MM.1S (cell line): ENCODE measurements around the gene TNFRSF8.
"Not testable (repeated sequence)": the region's sequence is repeated elsewhere in the genome, so short reads cannot be mapped to it uniquely, and the experiment has no call there.

ENCODE experiments used
- DNase-seq: peaks from one replicate; pipeline ENCODE4 v3.0.0-alpha.2; 2015
- H2AFZ ChIP-seq: fragments of 300-600 bp; sonication (generic); 2 replicates; pipeline ENCODE4 v1.6.0; 2016; ENCODE audit warnings: antibody characterized with exemption, low read length
- H3F3A ChIP-seq: fragments of 300-600 bp; sonication (generic); 2 replicates; pipeline ENCODE4 v1.6.1; 2016; ENCODE audit warnings: mild to moderate bottlenecking, antibody characterized with exemption, low read length, moderate library complexity, mixed read lengths; ENCODE audit not compliant: insufficient read depth
- H3K27ac ChIP-seq: fragments of 300-600 bp; sonication (generic); 2 replicates; pipeline ENCODE4 v1.5.1; 2016; ENCODE audit warnings: mild to moderate bottlenecking, low read length
- H3K27me3 ChIP-seq: fragments of 300-600 bp; sonication (generic); replicated peaks from 2 replicates; pipeline ENCODE4 v1.6.0; 2016; ENCODE audit warnings: low read length; ENCODE audit not compliant: insufficient read depth
- H3K36me3 ChIP-seq: fragments of 300-600 bp; sonication (generic); replicated peaks from 2 replicates; pipeline ENCODE4 v1.6.1; 2016; ENCODE audit warnings: mild to moderate bottlenecking, low read length, mixed read lengths; ENCODE audit not compliant: insufficient read depth
- H3K4me1 ChIP-seq: fragments of 300-600 bp; sonication (generic); 2 replicates; pipeline ENCODE4 v1.6.1; 2016; ENCODE audit warnings: low read length, mixed read lengths
- H3K4me2 ChIP-seq: fragments of 300-600 bp; sonication (generic); 2 replicates; pipeline ENCODE4 v1.6.0; 2016; ENCODE audit warnings: low read depth, low read length
- H3K4me3 ChIP-seq: fragments of 300-600 bp; sonication (generic); 2 replicates; pipeline ENCODE4 v1.5.1; 2016; ENCODE audit warnings: low read length, mixed read lengths
- H3K79me2 ChIP-seq: fragments of 300-600 bp; sonication (generic); 2 replicates; pipeline ENCODE4 v1.6.1; 2016; ENCODE audit warnings: mixed run types, low read length, mixed read lengths
- H3K9ac ChIP-seq: fragments of 300-600 bp; sonication (generic); 2 replicates; pipeline ENCODE4 v1.6.1; 2016; ENCODE audit warnings: low read length, mixed read lengths
- H3K9me2 ChIP-seq: fragments of 300-600 bp; sonication (generic); replicated peaks from 2 replicates; pipeline ENCODE4 v1.6.1; 2016; ENCODE audit warnings: mild to moderate bottlenecking, low read length, mixed read lengths; ENCODE audit not compliant: insufficient read depth
- H3K9me3 ChIP-seq: fragments of 300-600 bp; sonication (generic); replicated peaks from 2 replicates; pipeline ENCODE4 v1.6.1; 2016; ENCODE audit warnings: mild to moderate bottlenecking, low read length, mixed read lengths; ENCODE audit not compliant: insufficient read depth
- H4K20me1 ChIP-seq: fragments of 300-600 bp; sonication (generic); 2 replicates; pipeline ENCODE4 v1.6.1; 2016; ENCODE audit warnings: mild to moderate bottlenecking, low read length, moderate library complexity, mixed read lengths; ENCODE audit not compliant: insufficient read depth
- EZH2 ChIP-seq: fragments of 300-600 bp; sonication (generic); optimal IDR thresholded peaks from 2 replicates; pipeline ENCODE3; 2017; ENCODE audit warnings: low read depth, mild to moderate bottlenecking, antibody characterized with exemption, low read length, mixed read lengths
- EZH2phosphoT487 ChIP-seq: fragments of 300-600 bp; sonication (generic); IDR thresholded peaks from 2 replicates; pipeline ENCODE4 v1.6.1; 2018; ENCODE audit warnings: antibody characterized with exemption, low read length
- TF ChIP-seq, protein P1 (sequence below): fragments of 300-600 bp; sonication (generic); IDR thresholded peaks from 2 replicates; pipeline ENCODE4 v1.5.1; 2016; ENCODE audit warnings: antibody characterized with exemption, low read length, mixed read lengths

Gene TNFRSF8

DNA sequence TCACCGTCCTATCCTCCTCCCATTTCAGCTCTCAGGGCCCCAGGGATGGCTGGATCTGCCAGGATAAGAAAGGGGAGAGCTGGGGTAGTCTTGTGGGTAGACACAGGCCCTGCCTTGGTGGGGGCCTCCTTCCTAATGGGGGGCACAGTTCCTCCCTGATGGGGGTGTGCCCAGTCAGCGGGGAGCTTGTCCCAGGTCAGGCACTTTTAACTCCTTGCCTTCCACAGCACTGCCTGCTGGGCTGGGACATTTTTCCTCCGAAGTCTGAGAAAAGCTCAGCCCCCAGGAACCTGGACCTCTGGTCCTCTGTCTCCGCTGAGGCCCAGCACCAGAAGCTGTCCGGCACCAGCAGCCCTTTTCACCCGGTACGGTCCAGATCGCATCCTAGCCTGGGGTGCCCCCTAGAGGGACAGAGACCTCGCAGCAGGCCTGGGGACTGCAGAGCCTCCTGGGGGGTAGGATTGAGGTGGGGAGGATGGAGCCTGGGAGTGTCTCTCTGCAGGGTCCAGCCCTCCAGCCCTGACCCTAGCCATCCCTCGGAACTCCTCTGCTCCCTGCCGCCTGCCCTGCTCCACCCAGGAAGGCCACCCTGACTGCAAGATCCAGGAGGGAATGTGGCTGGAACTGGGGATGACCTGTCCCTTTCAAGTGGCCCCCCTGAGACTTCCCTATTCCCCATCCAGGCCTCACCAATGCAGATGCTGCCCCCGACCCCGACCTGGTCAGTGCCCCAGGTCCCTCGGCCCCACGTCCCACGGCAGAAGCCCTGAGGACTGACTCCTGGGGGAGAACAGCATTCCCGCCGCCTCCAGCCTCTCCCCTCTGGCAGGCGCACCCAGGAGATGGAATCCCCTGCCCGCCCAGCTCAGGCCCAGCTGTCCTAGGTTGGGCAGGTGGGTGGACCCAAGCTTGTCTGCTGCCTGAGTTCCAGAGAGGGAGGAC, 31.8 kb upstream of the TNFRSF8 start:
- Histone ChIP-seq H3K9me2 (no peaks in the 10 kb centered on the region), H3K27me3 (no peaks in the 10 kb centered on the region), H4K20me1 (no peaks in the 10 kb centered on the region), H3K4me2 (no peak overlapping the region), H3K9me3 (no peaks in the 10 kb centered on the region), H2AFZ (no peak overlapping the region), H3K9ac (no peak overlapping the region), H3K79me2 (no peaks in the 10 kb centered on the region), H3K27ac (no peak overlapping the region), H3K4me3 (no peak overlapping the region), H3K36me3 (no peaks in the 10 kb centered on the region), H3K4me1 (no peaks in the 10 kb centered on the region), H3F3A (no peaks in the 10 kb centered on the region)
- DNase-seq: peak; percentile 23
- no peak for TF ChIP-seq EZH2
- no peak for TF ChIP-seq EZH2phosphoT487
- TF ChIP-seq, protein P1, sequence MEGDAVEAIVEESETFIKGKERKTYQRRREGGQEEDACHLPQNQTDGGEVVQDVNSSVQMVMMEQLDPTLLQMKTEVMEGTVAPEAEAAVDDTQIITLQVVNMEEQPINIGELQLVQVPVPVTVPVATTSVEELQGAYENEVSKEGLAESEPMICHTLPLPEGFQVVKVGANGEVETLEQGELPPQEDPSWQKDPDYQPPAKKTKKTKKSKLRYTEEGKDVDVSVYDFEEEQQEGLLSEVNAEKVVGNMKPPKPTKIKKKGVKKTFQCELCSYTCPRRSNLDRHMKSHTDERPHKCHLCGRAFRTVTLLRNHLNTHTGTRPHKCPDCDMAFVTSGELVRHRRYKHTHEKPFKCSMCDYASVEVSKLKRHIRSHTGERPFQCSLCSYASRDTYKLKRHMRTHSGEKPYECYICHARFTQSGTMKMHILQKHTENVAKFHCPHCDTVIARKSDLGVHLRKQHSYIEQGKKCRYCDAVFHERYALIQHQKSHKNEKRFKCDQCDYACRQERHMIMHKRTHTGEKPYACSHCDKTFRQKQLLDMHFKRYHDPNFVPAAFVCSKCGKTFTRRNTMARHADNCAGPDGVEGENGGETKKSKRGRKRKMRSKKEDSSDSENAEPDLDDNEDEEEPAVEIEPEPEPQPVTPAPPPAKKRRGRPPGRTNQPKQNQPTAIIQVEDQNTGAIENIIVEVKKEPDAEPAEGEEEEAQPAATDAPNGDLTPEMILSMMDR: peak; percentile 48

DNA sequence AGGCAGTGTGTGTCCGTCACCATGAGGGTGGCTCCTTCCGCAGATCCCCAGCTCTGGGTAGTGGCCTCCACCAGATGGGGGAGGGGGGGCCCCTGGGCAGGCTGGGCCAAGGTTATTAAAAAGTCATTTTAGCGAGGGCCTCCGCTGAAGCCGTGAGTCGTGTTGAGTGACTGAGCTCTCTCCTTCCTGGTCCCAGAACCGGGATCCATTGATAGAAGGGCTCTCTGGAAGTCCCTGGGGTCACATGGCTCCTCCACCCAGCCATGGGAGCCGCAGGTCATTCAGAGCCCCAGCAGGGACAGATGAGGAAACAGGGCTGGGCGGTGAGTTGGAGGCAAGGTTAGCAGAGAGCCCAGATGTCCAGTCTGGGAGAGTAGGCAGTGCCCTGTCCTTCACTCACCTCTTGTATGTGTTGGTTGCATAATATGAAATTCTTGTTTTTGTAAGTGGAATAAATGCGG, 30.9 kb upstream of the TNFRSF8 start:
- DNase-seq: no peak
- Histone ChIP-seq H3F3A (no peaks in the 10 kb centered on the region), H3K27ac (no peak overlapping the region), H3K27me3 (no peaks in the 10 kb centered on the region), H3K9me3 (no peaks in the 10 kb centered on the region), H4K20me1 (no peaks in the 10 kb centered on the region), H3K4me1 (no peaks in the 10 kb centered on the region), H3K4me2 (no peak overlapping the region), H3K9ac (no peak overlapping the region), H3K4me3 (no peak overlapping the region), H2AFZ (no peak overlapping the region), H3K79me2 (no peaks in the 10 kb centered on the region), H3K36me3 (no peaks in the 10 kb centered on the region), H3K9me2 (no peaks in the 10 kb centered on the region)
- no peak for TF ChIP-seq EZH2phosphoT487

DNA sequence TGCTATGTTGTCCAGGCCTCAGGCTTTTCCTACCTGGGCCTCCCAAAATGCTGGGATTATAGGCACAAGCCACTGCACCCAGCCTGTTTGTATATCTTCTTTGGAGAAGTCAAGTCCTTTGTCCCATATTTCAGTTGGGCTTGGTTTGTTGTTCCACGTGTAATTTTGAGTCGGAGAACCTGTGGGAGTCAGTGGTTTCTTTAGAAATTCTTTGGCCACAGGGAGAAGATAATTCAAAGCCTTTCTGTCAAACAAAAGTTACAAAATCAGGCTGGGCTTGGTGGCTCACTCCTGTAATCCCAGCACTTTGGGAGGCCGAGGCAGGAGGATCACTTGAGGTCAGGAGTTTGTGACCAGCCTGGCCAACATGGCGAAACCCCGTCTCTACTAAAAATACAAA, 29.7 kb upstream of the TNFRSF8 start:
- not testable (repeated sequence) for H4K20me1 ChIP-seq, H3K9ac ChIP-seq, H3K27me3 ChIP-seq, H3K9me3 ChIP-seq, H3K4me3 ChIP-seq, H3K36me3 ChIP-seq, H2AFZ ChIP-seq, H3K4me2 ChIP-seq, H3K79me2 ChIP-seq, H3F3A ChIP-seq, H3K9me2 ChIP-seq, H3K27ac ChIP-seq, H3K4me1 ChIP-seq, DNase-seq

DNA sequence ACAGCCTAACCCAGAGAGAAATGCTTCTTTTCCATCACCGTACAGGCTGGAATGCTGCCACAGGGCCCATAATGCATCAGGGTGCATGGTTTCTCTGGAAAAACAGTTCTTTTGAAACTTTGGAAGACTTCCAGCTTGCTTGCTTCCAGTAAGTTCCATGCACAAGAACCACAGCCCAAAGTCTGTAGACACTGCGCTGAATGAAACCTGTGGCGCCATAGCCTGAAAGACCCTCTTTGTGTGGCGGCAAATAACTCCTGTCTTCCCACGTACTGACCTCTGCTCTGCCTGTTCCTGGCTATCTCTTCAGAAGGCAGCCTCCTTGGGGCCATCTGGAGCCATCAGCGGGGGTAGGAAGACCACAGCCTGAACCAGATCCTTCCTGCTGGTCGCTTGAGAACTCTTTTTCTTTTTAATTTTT, 28.7 kb upstream of the TNFRSF8 start:
- H3K4me3 ChIP-seq: no peak overlapping the region
- H3K9me2 ChIP-seq: no peaks in the 10 kb centered on the region
- H3K9me3 ChIP-seq: no peaks in the 10 kb centered on the region
- H3K27ac ChIP-seq: no peak overlapping the region
- H3K27me3 ChIP-seq: no peaks in the 10 kb centered on the region
- no peaks in the 10 kb centered on the region for H3K79me2 ChIP-seq
- H3K9ac ChIP-seq: no peak overlapping the region
- H2AFZ ChIP-seq: no peak overlapping the region
- H3F3A ChIP-seq: no peaks in the 10 kb centered on the region
- no peaks in the 10 kb centered on the region for H3K4me1 ChIP-seq
- no peaks in the 10 kb centered on the region for H4K20me1 ChIP-seq
- DNase-seq: no peak
- H3K36me3 ChIP-seq: no peaks in the 10 kb centered on the region
- TF ChIP-seq EZH2: no peak
- TF ChIP-seq, protein P1: no peak
- TF ChIP-seq EZH2phosphoT487: no peak
- no peak overlapping the region for H3K4me2 ChIP-seq
